ENCODE data around the gene SLC44A4. TPM values are rescaled to one million over a fixed set of nuclear protein-coding genes. Genes with fewer than 3 reads are reported as not detected.
A peak's percentile ranks its signal among the peaks of the same experiment; 100 is the strongest.

The SLC44A4 gene
- total and polyA plus RNA-seq, 2 experiments from 2014 or later = 0.60 TPM; not detected in 1

DNA sequence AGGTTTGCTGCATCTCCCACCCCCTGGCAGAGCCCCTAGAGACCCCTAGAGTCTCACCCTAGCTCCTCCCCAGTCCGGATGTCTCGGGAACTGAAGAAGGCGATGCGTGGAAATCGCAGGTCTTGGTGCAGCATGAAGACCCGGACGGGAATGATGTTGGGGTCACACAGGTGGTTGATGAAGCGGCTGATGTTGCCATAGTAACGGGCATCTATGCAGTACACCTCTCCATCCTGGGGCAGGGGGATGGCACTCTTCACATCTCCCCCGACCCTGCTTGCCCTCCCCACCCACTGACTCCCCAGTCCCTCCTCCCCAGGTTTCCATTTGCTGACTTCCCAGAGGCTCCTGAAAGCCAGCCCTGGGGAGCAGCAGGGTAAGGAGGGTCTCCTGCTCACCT is 1.8 kb upstream of the SLC44A4 start:
- H3K27me3 ChIP-seq = no peaks in the 10 kb centered on the region
- H3K4me3 ChIP-seq = no peak overlapping the region
- no peaks in the 10 kb centered on the region for H3K9me3 ChIP-seq (ENCODE audit: low read depth)
- no peak for DNase-seq (ENCODE audit: low read depth in 1 of 2, low spot score in 1 of 2)
- H3K4me1 ChIP-seq (ENCODE audit: low read depth) = no peaks in the 10 kb centered on the region
- TF ChIP-seq, protein P1, sequence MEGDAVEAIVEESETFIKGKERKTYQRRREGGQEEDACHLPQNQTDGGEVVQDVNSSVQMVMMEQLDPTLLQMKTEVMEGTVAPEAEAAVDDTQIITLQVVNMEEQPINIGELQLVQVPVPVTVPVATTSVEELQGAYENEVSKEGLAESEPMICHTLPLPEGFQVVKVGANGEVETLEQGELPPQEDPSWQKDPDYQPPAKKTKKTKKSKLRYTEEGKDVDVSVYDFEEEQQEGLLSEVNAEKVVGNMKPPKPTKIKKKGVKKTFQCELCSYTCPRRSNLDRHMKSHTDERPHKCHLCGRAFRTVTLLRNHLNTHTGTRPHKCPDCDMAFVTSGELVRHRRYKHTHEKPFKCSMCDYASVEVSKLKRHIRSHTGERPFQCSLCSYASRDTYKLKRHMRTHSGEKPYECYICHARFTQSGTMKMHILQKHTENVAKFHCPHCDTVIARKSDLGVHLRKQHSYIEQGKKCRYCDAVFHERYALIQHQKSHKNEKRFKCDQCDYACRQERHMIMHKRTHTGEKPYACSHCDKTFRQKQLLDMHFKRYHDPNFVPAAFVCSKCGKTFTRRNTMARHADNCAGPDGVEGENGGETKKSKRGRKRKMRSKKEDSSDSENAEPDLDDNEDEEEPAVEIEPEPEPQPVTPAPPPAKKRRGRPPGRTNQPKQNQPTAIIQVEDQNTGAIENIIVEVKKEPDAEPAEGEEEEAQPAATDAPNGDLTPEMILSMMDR (IDR thresholded peaks at IDR 0.05; ENCODE audit: low read depth, low read length) = no peak
- H3K27ac ChIP-seq = no peak overlapping the region
- peaks cover 55% of the 10 kb centered on the region for H3K36me3 ChIP-seq

DNA sequence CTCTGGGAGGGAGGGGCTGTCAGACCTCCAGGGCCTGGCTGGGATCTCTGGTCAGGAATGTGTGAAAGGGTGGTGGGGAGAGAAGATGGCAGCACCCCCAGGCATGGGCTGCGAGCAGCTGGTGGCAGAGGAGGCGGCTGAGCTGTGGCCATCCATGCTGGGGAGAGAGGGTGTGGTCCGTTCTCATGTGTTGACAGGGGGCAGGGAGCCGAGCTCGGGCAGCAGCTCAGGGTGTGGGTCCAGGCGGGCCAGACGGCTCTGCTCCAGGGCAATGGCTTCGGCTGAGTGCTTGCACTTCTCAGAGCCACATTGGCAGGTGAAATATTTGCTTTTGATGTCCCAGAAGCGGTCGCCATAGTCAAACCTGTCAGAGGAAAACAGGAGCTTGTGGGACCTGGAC is 1.1 kb upstream of the SLC44A4 start:
- Histone ChIP-seq H3K27ac (no peak overlapping the region), H3K9me3 (ENCODE audit: low read depth) (no peaks in the 10 kb centered on the region), H3K27me3 (no peaks in the 10 kb centered on the region), H3K4me1 (ENCODE audit: low read depth) (no peaks in the 10 kb centered on the region), H3K4me3 (no peak overlapping the region), H3K36me3 (peaks cover 50% of the 10 kb centered on the region)
- TF ChIP-seq, protein P1 (IDR thresholded peaks at IDR 0.05; ENCODE audit: low read depth, low read length) = no peak
- no peak for DNase-seq (ENCODE audit: low read depth in 1 of 2, low spot score in 1 of 2)

DNA sequence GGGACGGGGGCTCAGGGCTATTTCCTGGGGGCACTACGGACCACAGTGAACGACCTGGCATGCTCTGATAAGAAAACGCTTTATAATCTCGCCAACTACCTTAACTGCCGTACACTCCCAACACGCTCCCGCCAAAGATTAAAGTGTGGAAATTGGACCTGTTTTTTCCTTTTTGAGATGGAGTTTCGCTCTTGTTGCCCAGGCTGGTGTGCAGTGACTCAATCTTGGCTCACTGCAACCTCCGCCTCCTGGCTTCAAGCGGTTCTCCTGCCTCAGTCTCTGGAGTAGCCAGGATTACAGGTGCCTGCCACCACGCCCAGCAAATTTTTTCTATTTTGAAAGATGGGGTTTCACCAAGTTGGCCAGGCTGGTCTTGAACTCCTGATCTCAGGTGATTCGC is 346 bp upstream of the SLC44A4 start:
- TF ChIP-seq, protein P1 (IDR thresholded peaks at IDR 0.05; ENCODE audit: low read depth, low read length) = no peak
- DNase-seq (ENCODE audit: low read depth in 1 of 2, low spot score in 1 of 2) = no peak
- no peak overlapping the region for H3K4me3 ChIP-seq
- H3K27me3 ChIP-seq = no peaks in the 10 kb centered on the region
- no peak overlapping the region for H3K27ac ChIP-seq
- H3K9me3 ChIP-seq (ENCODE audit: low read depth) = no peaks in the 10 kb centered on the region
- H3K4me1 ChIP-seq (ENCODE audit: low read depth) = no peaks in the 10 kb centered on the region
- peaks cover 42% of the 10 kb centered on the region for H3K36me3 ChIP-seq

DNA sequence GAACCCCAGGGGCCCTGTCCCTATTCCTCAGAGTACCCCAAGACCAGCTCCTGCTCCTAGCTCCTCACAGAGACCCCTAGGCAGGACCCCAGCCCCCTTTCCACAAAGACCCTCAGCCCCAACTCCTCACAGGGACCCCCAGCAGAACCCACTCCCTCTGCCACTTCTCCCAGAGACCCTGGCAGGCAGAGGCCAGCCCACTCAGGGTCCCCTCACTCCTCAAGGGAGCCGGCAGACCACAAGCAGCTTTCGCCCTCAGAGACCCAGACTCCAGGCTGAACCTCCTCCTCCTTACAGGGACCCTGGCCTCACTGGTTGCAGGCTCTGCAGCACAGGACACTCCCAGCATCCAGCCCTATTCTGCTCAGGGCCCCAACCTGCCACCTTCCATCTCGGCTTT is 575 bp downstream of the SLC44A4 start:
- Histone ChIP-seq H3K27me3 (no peaks in the 10 kb centered on the region), H3K27ac (no peak overlapping the region), H3K4me3 (no peak overlapping the region), H3K4me1 (ENCODE audit: low read depth) (no peaks in the 10 kb centered on the region), H3K9me3 (ENCODE audit: low read depth) (no peaks in the 10 kb centered on the region), H3K36me3 (peaks cover 33% of the 10 kb centered on the region)
- DNase-seq (ENCODE audit: low read depth in 1 of 2, low spot score in 1 of 2) = no peak
- TF ChIP-seq, protein P1 (IDR thresholded peaks at IDR 0.05; ENCODE audit: low read depth, low read length) = no peak

DNA sequence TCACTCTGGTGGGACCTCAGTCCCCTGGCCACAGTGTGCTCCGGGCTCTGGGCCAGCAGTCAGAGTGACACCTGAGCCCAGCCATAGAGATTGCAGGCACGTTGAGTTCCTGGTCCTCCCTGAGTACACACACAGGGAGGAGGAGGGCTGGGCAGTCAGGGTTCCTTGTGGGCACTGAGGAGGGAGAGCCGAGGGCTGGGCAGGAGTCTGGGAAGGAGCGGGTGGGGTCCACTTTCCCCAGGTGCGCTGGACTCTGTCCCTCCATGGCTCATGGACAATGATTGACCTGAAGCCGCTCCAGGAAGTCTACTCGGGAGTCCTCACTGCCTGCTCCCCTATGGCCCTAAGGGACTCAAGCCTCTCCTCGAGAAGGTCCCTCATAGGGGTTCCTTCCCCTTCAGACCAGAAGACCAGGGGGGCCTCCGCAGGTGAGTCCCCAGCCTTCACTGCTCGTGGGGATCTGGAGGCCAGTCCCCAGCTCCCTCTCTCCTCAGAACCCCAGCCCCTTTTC is 1.1 kb downstream of the SLC44A4 start:
- H3K27ac ChIP-seq = no peak overlapping the region
- H3K36me3 ChIP-seq = peaks cover 28% of the 10 kb centered on the region
- no peaks in the 10 kb centered on the region for H3K9me3 ChIP-seq (ENCODE audit: low read depth)
- no peaks in the 10 kb centered on the region for H3K27me3 ChIP-seq
- H3K4me3 ChIP-seq = no peak overlapping the region
- no peaks in the 10 kb centered on the region for H3K4me1 ChIP-seq (ENCODE audit: low read depth)
- DNase-seq (ENCODE audit: low read depth in 1 of 2, low spot score in 1 of 2) = peak in 1 of 2 donors; percentile 19
- TF ChIP-seq, protein P1 (IDR thresholded peaks at IDR 0.05; ENCODE audit: low read depth, low read length) = no peak

Measured in cardiac muscle cell (in vitro differentiated cells and primary cell).